Kidney epithelial cell (primary cell): ENCODE data around the gene TBX10. TPM values are rescaled to one million over a fixed set of nuclear protein-coding genes. Genes with fewer than 3 reads are reported as not detected.

ENCODE experiments used
- DNase-seq: peaks from one replicate; pipeline ENCODE4 v3.0.0-alpha.2; 2010; ENCODE audit warnings: low read depth
- H3K27me3 ChIP-seq: 2 replicates; pipeline ENCODE4 v1.6.0; 2011; ENCODE audit warnings: low read length; ENCODE audit not compliant: control insufficient read depth, insufficient read depth
- H3K36me3 ChIP-seq: 2 replicates; pipeline ENCODE4 v1.5.1; 2011; ENCODE audit warnings: low read length; ENCODE audit not compliant: control insufficient read depth, insufficient read depth
- H3K4me3 ChIP-seq: 2 replicates; pipeline ENCODE4 v1.5.1; 2011; ENCODE audit warnings: low read depth, mild to moderate bottlenecking, control low read depth, low read length
- CTCF ChIP-seq: IDR thresholded peaks from 2 replicates; pipeline ENCODE4 v1.5.1; 2011; ENCODE audit warnings: mild to moderate bottlenecking, moderate library complexity, low read length, control low read depth, inconsistent platforms; ENCODE audit not compliant: insufficient read depth, poor library complexity, severe bottlenecking
- total RNA-seq: library from RNA; depleted of rRNA; stranded (reverse); fragments of >200 nt; gene quantifications from 2 replicates; pipeline ENCODE4 v1.2.3, GENCODE V29; 2015

Gene TBX10
- total RNA-seq, 1 donor from 2014 or later: not detected

- peaks cover 7% of the 10 kb centered on the region for H3K27me3 ChIP-seq
- peak; percentile 86 for DNase-seq
- peak; percentile 86 for TF ChIP-seq CTCF
- H3K4me3 ChIP-seq: peak overlapping the region; percentile 77
- H3K36me3 ChIP-seq: no peaks in the 10 kb centered on the region
These were observed 9.2 kb downstream of the TBX10 start for GRCh38 chr11:67630228-67630942.

GRCh38 chr11:67629386-67630227, 10.0 kb downstream of the TBX10 start, which contains the start of gene NUDT8:
Gene NUDT8, minus strand, starts transcription at chr11:67629937. Its CDS starts 26 bp downstream, at chr11:67629911.
- peaks cover 5% of the 10 kb centered on the region for H3K27me3 ChIP-seq
- H3K4me3 ChIP-seq: peak within 1 kb of the TSS; percentile 77
- H3K36me3 ChIP-seq: no peaks in the 10 kb centered on the region
- peak; percentile 80 for TF ChIP-seq CTCF
- no peak for DNase-seq

GRCh38 chr11:67628710-67629385, 10.7 kb downstream of the TBX10 start:
- no peak for TF ChIP-seq CTCF
- Histone ChIP-seq H3K4me3 (peak overlapping the region; percentile 63), H3K27me3 (no peaks in the 10 kb centered on the region), H3K36me3 (no peaks in the 10 kb centered on the region)
- no peak for DNase-seq

GRCh38 chr11:67627812-67628624, 11.5 kb downstream of the TBX10 start:
- no peak for DNase-seq
- Histone ChIP-seq H3K36me3 (no peaks in the 10 kb centered on the region), H3K27me3 (no peaks in the 10 kb centered on the region), H3K4me3 (no peak overlapping the region)
- TF ChIP-seq CTCF: no peak

GRCh38 chr11:67627441-67627811, 12.1 kb downstream of the TBX10 start:
- H3K4me3 ChIP-seq: no peak overlapping the region
- no peaks in the 10 kb centered on the region for H3K27me3 ChIP-seq
- TF ChIP-seq CTCF: no peak
- no peaks in the 10 kb centered on the region for H3K36me3 ChIP-seq
- DNase-seq: no peak
